ENCODE measurements around the gene BRAF.

The BRAF gene

DNA sequence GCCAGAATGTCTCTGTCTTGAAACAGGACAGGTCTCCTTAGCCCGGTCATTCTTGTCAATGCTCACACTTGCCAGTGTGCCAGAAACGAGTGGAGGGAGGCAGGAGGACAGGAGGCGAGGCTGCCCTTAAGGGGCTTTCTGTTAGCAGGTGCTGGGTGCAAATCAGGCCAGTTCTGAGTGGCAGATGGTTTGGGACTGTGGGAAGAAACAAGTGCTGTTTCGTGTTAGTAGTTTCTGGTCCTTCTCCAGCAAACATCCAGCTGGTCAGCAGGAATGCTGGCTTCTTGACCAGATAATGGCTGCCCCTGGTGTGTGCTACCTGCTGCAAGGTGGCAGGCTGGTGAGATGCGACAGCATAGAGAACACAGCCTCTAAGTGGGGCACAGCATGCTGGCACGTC, 236.4 kb downstream of the BRAF start:
- CTCF ChIA-PET, result interaction anchor here (1.6 to 2.2 kb wide), 2 partner anchors 10 to 11 kb away, joined by 3 to 4 read pairs; no protein-coding TSS in a partner anchor
- WGBS (ENCODE audit: insufficient coverage), result 93% methylated on average over 4 of the region's 6 CpGs
- Histone ChIP-seq H3K4me1 (ENCODE audit: control extremely low read depth in 1 of 4, control insufficient read depth in 4 of 4, insufficient read depth in 4 of 4, low read length in 3 of 4) (no peaks in the 10 kb centered on the region), H3K4me3 (ENCODE audit: control insufficient read depth in 1 of 7, extremely low read depth in 1 of 7, insufficient read depth in 4 of 7, low read depth in 2 of 7, low read length in 6 of 7) (no peak overlapping the region), H3K27ac (ENCODE audit: insufficient read depth in 1 of 2, low read depth in 1 of 2, low read length in 2 of 2, poor library complexity in 1 of 2, severe bottlenecking in 2 of 2) (no peak overlapping the region), H3K36me3 (ENCODE audit: control insufficient read depth in 4 of 4, insufficient read depth in 4 of 4, low read length in 3 of 4) (peaks cover 3 to 58% (median 24%) of the 10 kb centered on the region in 4 experiments), H3K9me3 (ENCODE audit: control extremely low read depth in 1 of 5, control insufficient read depth in 4 of 5, insufficient read depth in 2 of 5, low read depth in 1 of 5, low read length in 4 of 5) (no peaks in the 10 kb centered on the region), H3K27me3 (replicated peaks in 2 of 5; ENCODE audit: control insufficient read depth in 4 of 5, insufficient read depth in 5 of 5, low read length in 4 of 5) (no peaks in the 10 kb centered on the region)
- POLR2A ChIA-PET, result no interaction called here
- DNase-seq, result no peak

DNA sequence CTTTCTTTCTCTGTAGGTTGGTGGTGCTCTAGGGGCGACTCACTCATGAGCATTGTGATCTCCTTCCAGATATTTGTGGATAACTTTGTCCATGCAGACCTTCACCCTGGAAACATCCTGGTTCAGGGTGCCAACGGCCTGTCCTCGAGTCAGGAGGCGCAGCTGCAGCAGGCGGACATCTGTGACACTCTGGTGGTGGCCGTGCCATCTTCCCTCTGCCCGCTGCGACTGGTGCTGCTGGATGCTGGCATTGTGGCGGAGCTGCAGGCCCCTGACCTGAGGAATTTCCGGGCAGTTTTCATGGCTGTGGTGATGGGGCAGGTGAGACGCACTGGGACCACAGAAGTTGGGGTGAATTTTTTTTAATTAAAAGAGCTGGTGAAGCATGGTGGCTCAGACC, 237.8 kb downstream of the BRAF start:
- POLR2A ChIA-PET, result no interaction called here
- Histone ChIP-seq H3K27ac (ENCODE audit: insufficient read depth in 1 of 2, low read depth in 1 of 2, low read length in 2 of 2, poor library complexity in 1 of 2, severe bottlenecking in 2 of 2) (no peak overlapping the region), H3K4me3 (ENCODE audit: control insufficient read depth in 1 of 7, extremely low read depth in 1 of 7, insufficient read depth in 4 of 7, low read depth in 2 of 7, low read length in 6 of 7) (no peak overlapping the region), H3K4me1 (ENCODE audit: control extremely low read depth in 1 of 4, control insufficient read depth in 4 of 4, insufficient read depth in 4 of 4, low read length in 3 of 4) (no peaks in the 10 kb centered on the region), H3K36me3 (ENCODE audit: control insufficient read depth in 4 of 4, insufficient read depth in 4 of 4, low read length in 3 of 4) (peaks cover 4 to 60% (median 25%) of the 10 kb centered on the region in 4 experiments), H3K9me3 (ENCODE audit: control extremely low read depth in 1 of 5, control insufficient read depth in 4 of 5, insufficient read depth in 2 of 5, low read depth in 1 of 5, low read length in 4 of 5) (no peaks in the 10 kb centered on the region), H3K27me3 (replicated peaks in 2 of 5; ENCODE audit: control insufficient read depth in 4 of 5, insufficient read depth in 5 of 5, low read length in 4 of 5) (no peaks in the 10 kb centered on the region)
- 99% methylated on average over 11 of the region's 11 CpGs for WGBS (ENCODE audit: insufficient coverage)
- CTCF ChIA-PET, result interaction anchor here (1.0 to 4.5 kb wide), 2 partner anchors 12 to 28 kb away, joined by 3 to 25 read pairs; no protein-coding TSS in a partner anchor
- no peak for DNase-seq

DNA sequence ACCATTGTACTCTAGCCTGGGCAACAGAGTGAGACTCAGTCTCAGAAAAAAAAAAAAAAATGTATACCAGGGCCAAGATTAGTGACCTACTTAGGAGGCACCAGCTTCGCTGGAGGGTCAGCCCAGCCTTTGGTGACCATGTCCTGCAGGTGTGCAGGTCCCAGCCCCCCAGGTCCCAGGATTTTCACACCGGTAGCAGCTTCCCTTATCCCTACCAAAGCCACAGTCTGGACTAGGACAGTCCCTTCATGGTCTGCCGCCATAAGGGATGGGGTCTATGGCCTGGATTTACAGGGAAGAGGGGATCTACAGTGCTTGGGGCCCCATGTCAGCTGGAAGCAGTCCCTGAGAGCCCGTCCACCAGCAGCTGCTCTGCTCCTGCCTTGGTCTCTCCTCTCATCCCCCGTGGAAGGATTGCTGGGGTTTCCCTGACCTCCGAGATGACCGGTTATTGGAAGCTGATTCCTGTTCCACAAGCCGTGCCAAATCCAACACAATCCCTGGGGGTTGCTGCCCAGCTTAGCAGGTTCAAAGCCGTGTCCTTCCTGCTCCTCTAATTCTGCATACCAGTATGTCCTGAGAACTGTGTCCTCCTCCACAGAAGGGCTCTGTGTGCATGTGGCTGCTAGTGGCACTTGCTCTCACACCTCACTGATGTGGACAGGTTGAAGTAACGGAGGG, 239.2 kb downstream of the BRAF start:
- POLR2A ChIA-PET, result interaction anchor here (0.8 kb wide), 1 partner anchor 11 kb away, joined by 3 read pairs; no protein-coding TSS in a partner anchor
- no peak overlapping the region for H3K4me3 ChIP-seq (ENCODE audit: control insufficient read depth in 1 of 7, extremely low read depth in 1 of 7, insufficient read depth in 4 of 7, low read depth in 2 of 7, low read length in 6 of 7)
- 95% methylated on average over 7 of the region's 10 CpGs for WGBS (ENCODE audit: insufficient coverage)
- H3K4me1 ChIP-seq (ENCODE audit: control extremely low read depth in 1 of 4, control insufficient read depth in 4 of 4, insufficient read depth in 4 of 4, low read length in 3 of 4), result no peaks in the 10 kb centered on the region
- no peaks in the 10 kb centered on the region for H3K27me3 ChIP-seq (replicated peaks in 2 of 5; ENCODE audit: control insufficient read depth in 4 of 5, insufficient read depth in 5 of 5, low read length in 4 of 5)
- no peak overlapping the region for H3K27ac ChIP-seq (ENCODE audit: insufficient read depth in 1 of 2, low read depth in 1 of 2, low read length in 2 of 2, poor library complexity in 1 of 2, severe bottlenecking in 2 of 2)
- peaks cover 11 to 63% (median 26%) of the 10 kb centered on the region in 4 experiments for H3K36me3 ChIP-seq (ENCODE audit: control insufficient read depth in 4 of 4, insufficient read depth in 4 of 4, low read length in 3 of 4)
- CTCF ChIA-PET, result interaction anchor here (4.5 kb wide), 1 partner anchor 11 kb away, joined by 25 read pairs; no protein-coding TSS in a partner anchor
- no peak for DNase-seq
- no peaks in the 10 kb centered on the region for H3K9me3 ChIP-seq (ENCODE audit: control extremely low read depth in 1 of 5, control insufficient read depth in 4 of 5, insufficient read depth in 2 of 5, low read depth in 1 of 5, low read length in 4 of 5)

DNA sequence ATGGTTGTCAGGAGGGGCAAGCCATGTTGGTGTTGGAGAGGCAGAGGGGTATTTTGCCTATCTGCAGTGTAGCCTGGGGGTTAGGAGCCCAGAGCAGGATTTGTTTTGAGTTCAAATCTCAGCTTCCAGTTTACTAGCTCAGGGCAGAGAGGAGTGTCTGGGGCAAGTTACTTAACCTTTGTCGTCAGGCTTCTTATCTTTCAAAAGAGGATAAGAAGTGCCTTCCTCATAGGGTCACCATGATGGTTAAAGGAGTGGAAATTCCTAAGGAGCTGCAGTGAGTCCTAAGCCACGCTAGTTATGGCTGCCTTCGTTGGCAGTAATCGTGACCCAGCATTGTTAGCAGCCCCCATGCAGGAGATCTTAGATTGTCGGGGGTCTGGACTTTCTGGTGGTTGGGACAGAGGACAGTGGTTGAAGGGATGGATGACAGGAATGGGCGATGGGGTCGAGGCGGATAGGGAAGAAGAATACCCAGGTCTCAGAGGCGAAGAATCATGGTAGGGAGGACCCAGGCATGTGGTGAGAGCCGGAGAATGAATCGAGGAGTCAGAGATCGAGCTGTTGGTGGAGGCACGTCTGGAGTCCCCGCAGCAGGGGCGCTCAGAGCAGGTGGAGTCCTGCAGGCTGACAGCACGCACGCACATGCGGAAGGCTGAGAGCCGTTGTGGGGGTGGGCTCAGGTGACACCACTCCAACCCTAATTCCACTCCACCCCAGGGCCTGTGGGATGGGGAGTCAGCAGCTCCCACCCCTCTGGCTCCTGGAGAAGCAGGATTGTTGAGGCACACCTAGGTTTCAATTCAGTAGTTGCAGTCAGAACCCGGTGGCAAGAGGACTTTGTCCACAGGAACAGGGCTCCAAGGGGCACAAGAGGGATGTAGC, 240.4 kb downstream of the BRAF start:
- Histone ChIP-seq H3K36me3 (ENCODE audit: control insufficient read depth in 4 of 4, insufficient read depth in 4 of 4, low read length in 3 of 4) (peaks cover 11 to 65% (median 22%) of the 10 kb centered on the region in 4 experiments), H3K4me3 (ENCODE audit: control insufficient read depth in 1 of 7, extremely low read depth in 1 of 7, insufficient read depth in 4 of 7, low read depth in 2 of 7, low read length in 6 of 7) (no peak overlapping the region), H3K9me3 (ENCODE audit: control extremely low read depth in 1 of 5, control insufficient read depth in 4 of 5, insufficient read depth in 2 of 5, low read depth in 1 of 5, low read length in 4 of 5) (no peaks in the 10 kb centered on the region), H3K27me3 (replicated peaks in 2 of 5; ENCODE audit: control insufficient read depth in 4 of 5, insufficient read depth in 5 of 5, low read length in 4 of 5) (no peaks in the 10 kb centered on the region), H3K4me1 (ENCODE audit: control extremely low read depth in 1 of 4, control insufficient read depth in 4 of 4, insufficient read depth in 4 of 4, low read length in 3 of 4) (no peaks in the 10 kb centered on the region), H3K27ac (ENCODE audit: insufficient read depth in 1 of 2, low read depth in 1 of 2, low read length in 2 of 2, poor library complexity in 1 of 2, severe bottlenecking in 2 of 2) (no peak overlapping the region)
- POLR2A ChIA-PET, result interaction anchor here (1.0 kb wide), 1 partner anchor 9 kb away, joined by 3 read pairs; no protein-coding TSS in a partner anchor
- WGBS (ENCODE audit: insufficient coverage), result 97% methylated on average over 17 of the region's 20 CpGs
- no peak for DNase-seq
- CTCF ChIA-PET, result interaction anchor here (4.5 kb wide), 1 partner anchor 9 kb away, joined by 25 read pairs; no protein-coding TSS in a partner anchor

DNA sequence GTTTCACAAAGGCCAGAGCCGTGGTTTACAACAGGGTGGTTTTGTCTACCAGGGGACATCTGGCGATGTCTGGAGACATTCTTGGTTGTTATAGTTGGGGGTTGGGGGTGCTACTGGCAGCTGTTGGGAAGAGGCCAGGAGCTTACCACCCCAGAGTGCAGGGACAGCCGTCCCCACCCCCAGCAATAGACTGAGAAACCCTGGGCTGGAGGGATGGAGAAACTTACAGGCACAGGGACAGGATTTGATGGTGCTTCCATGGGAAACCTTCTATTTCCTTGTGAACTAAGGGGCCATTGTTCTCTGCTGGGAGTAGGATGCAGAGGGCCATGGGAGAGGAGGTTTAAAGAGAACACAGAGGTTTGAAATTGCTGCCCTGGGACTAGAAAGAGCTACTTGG, 241.1 kb downstream of the BRAF start:
- no peaks in the 10 kb centered on the region for H3K27me3 ChIP-seq (replicated peaks in 2 of 5; ENCODE audit: control insufficient read depth in 4 of 5, insufficient read depth in 5 of 5, low read length in 4 of 5)
- no peaks in the 10 kb centered on the region for H3K9me3 ChIP-seq (ENCODE audit: control extremely low read depth in 1 of 5, control insufficient read depth in 4 of 5, insufficient read depth in 2 of 5, low read depth in 1 of 5, low read length in 4 of 5)
- no peak overlapping the region for H3K4me3 ChIP-seq (ENCODE audit: control insufficient read depth in 1 of 7, extremely low read depth in 1 of 7, insufficient read depth in 4 of 7, low read depth in 2 of 7, low read length in 6 of 7)
- WGBS (ENCODE audit: insufficient coverage), result 100% methylated on average over 2 of the region's 3 CpGs
- CTCF ChIA-PET, result interaction anchor here (4.5 kb wide), 1 partner anchor 9 kb away, joined by 25 read pairs; no protein-coding TSS in a partner anchor
- no peak overlapping the region for H3K27ac ChIP-seq (ENCODE audit: insufficient read depth in 1 of 2, low read depth in 1 of 2, low read length in 2 of 2, poor library complexity in 1 of 2, severe bottlenecking in 2 of 2)
- DNase-seq, result no peak
- POLR2A ChIA-PET, result interaction anchor here (1.0 kb wide), 1 partner anchor 9 kb away, joined by 3 read pairs; no protein-coding TSS in a partner anchor
- no peaks in the 10 kb centered on the region for H3K4me1 ChIP-seq (ENCODE audit: control extremely low read depth in 1 of 4, control insufficient read depth in 4 of 4, insufficient read depth in 4 of 4, low read length in 3 of 4)
- H3K36me3 ChIP-seq (ENCODE audit: control insufficient read depth in 4 of 4, insufficient read depth in 4 of 4, low read length in 3 of 4), result peaks cover 11 to 69% (median 24%) of the 10 kb centered on the region in 4 experiments

DNA sequence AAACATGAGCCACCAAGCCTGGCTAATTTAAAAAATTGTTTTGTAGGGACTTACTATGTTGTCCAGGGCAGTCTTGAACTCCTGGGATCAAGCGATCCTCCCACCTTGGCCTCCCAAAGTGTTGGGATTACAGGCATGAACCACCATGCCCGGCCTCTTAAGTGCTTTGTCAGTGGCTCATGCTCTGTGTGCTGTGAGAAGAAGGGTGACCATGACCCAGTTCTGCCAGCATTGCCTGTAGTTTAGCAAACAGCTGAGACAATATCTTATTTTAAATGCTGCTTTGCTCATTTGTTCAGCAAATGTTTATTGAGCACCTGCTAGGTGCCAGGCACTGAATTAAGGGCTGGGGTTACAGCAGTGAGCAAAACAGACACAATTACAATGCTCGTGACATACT, 243.0 kb downstream of the BRAF start:
- H3K27me3 ChIP-seq (replicated peaks in 2 of 5; ENCODE audit: control insufficient read depth in 4 of 5, insufficient read depth in 5 of 5, low read length in 4 of 5), result no peaks in the 10 kb centered on the region
- ChIA-PET POLR2A (interaction anchor here (0.6 kb wide), 1 partner anchor 258 kb away, joined by 3 read pairs; no protein-coding TSS in a partner anchor), CTCF (no interaction called here)
- H3K4me1 ChIP-seq (ENCODE audit: control extremely low read depth in 1 of 4, control insufficient read depth in 4 of 4, insufficient read depth in 4 of 4, low read length in 3 of 4), result no peaks in the 10 kb centered on the region
- no peaks in the 10 kb centered on the region for H3K9me3 ChIP-seq (ENCODE audit: control extremely low read depth in 1 of 5, control insufficient read depth in 4 of 5, insufficient read depth in 2 of 5, low read depth in 1 of 5, low read length in 4 of 5)
- H3K36me3 ChIP-seq (ENCODE audit: control insufficient read depth in 4 of 4, insufficient read depth in 4 of 4, low read length in 3 of 4), result peaks cover 13 to 66% (median 25%) of the 10 kb centered on the region in 4 experiments
- no peak overlapping the region for H3K4me3 ChIP-seq (ENCODE audit: control insufficient read depth in 1 of 7, extremely low read depth in 1 of 7, insufficient read depth in 4 of 7, low read depth in 2 of 7, low read length in 6 of 7)
- no peak for DNase-seq
- no peak overlapping the region for H3K27ac ChIP-seq (ENCODE audit: insufficient read depth in 1 of 2, low read depth in 1 of 2, low read length in 2 of 2, poor library complexity in 1 of 2, severe bottlenecking in 2 of 2)
- WGBS (ENCODE audit: insufficient coverage), result 95% methylated on average over 3 of the region's 3 CpGs
